Adipocyte (in vitro differentiated cells): Measurements from ENCODE around the gene IPCEF1.
"Not testable (repeated sequence)": the region's sequence is repeated elsewhere in the genome, so short reads cannot be mapped to it uniquely, and the experiment has no call there.

Experiments used
- DNase-seq: peaks from one replicate; pipeline ENCODE4 v3.0.0-alpha.2; 2015; ENCODE audit warnings: low read depth
- H3K27me3 ChIP-seq: replicated peaks from 2 replicates; pipeline ENCODE4 v1.7.0; 2013; ENCODE audit warnings: mild to moderate bottlenecking, low read length, moderate library complexity; ENCODE audit not compliant: control insufficient read depth, insufficient read depth
- H3K36me3 ChIP-seq: 2 replicates; pipeline ENCODE4 v1.7.0; 2013; ENCODE audit warnings: low read length, mild to moderate bottlenecking, moderate library complexity; ENCODE audit not compliant: control insufficient read depth, insufficient read depth, severe bottlenecking
- H3K4me1 ChIP-seq: 2 replicates; pipeline ENCODE4 v1.7.0; 2013; ENCODE audit warnings: mild to moderate bottlenecking, low read length, moderate library complexity; ENCODE audit not compliant: control insufficient read depth, insufficient read depth
- H3K4me3 ChIP-seq: 2 replicates; pipeline ENCODE4 v1.7.0; 2013; ENCODE audit warnings: mild to moderate bottlenecking, low read length, moderate library complexity
- H3K9ac ChIP-seq: 2 replicates; pipeline ENCODE4 v1.7.0; 2013; ENCODE audit warnings: mild to moderate bottlenecking, low read length, moderate library complexity
- H3K9me3 ChIP-seq: 2 replicates; pipeline ENCODE4 v1.7.0; 2013; ENCODE audit warnings: mild to moderate bottlenecking, low read length, moderate library complexity; ENCODE audit not compliant: control insufficient read depth

IPCEF1 gene

DNA sequence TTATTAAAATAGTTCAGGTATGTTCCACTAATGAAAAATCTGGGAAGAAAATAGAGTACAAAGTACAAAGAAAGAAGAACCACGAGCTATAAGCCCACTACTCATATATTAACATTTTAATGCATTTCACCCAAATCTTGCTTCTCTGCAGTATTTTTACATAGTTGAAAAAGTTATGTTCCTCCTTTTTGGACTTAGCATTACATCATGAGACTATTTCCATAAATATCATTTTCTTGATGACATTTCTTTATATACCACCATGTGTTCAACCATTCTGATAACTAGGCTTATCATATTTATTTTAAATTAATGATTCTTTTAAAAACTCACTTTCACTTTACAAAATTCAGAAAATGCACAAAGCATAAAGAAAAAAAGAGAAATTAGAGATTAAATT is 3.0 kb downstream of the IPCEF1 start:
- Histone ChIP-seq H3K9ac (no peak overlapping the region), H3K9me3 (no peaks in the 10 kb centered on the region), H3K36me3 (no peaks in the 10 kb centered on the region), H3K27me3 (no peaks in the 10 kb centered on the region), H3K4me1 (peaks cover 3% of the 10 kb centered on the region), H3K4me3 (no peak overlapping the region)
- no peak for DNase-seq

GRCh38 chr6:154352898-154353585 is 3.6 kb downstream of the IPCEF1 start:
- no peak for DNase-seq
- Histone ChIP-seq H3K9ac (no peak overlapping the region), H3K9me3 (no peaks in the 10 kb centered on the region), H3K4me3 (no peak overlapping the region), H3K36me3 (no peaks in the 10 kb centered on the region), H3K27me3 (no peaks in the 10 kb centered on the region), H3K4me1 (peaks cover 3% of the 10 kb centered on the region)

DNA sequence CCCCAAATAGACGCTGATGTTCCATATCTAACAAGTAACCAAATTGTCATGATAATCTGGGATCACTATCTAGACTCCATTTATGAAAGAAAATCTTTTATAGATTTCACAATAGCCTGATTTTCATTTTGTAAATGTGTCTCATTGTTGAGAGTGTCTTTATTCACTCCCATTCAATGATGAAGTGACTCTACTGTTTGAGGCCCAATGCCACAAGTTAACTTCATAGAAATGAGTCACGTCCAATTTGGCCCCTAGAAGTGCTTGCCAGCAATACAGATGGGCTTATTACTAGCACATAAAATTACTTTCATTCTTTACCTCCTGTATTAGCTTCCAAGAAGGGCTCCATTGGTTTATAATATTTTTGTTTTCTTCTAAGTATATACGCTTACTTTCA is 6.3 kb downstream of the IPCEF1 start:
- H3K4me1 ChIP-seq = peaks cover 3% of the 10 kb centered on the region
- H3K9ac ChIP-seq = no peak overlapping the region
- H3K27me3 ChIP-seq = no peaks in the 10 kb centered on the region
- H3K36me3 ChIP-seq = no peaks in the 10 kb centered on the region
- no peak overlapping the region for H3K4me3 ChIP-seq
- DNase-seq = peak; percentile 1
- no peaks in the 10 kb centered on the region for H3K9me3 ChIP-seq

DNA sequence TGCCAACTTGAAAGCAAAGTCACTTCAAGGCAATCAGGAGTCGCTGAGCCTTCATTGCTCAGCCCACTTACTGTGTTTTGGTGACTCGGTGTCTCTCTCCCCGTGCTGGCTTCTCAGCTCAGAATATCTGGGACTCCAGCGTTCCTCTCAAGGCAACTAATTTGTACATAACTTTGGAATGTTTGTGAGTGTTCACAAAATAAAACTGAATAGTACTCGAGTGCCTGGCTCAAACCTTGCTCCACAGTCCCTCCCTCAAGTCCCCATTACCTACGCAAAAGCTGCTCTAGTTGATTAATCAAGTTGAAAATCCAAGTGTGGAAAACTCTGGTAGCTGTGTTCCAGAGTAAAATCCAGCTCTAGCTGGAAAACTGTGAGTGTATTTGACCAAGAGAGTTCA is 8.6 kb downstream of the IPCEF1 start:
- Histone ChIP-seq H3K9me3 (no peaks in the 10 kb centered on the region), H3K4me1 (peaks cover 3% of the 10 kb centered on the region), H3K36me3 (no peaks in the 10 kb centered on the region), H3K9ac (no peak overlapping the region), H3K27me3 (no peaks in the 10 kb centered on the region), H3K4me3 (no peak overlapping the region)
- DNase-seq = peak; percentile 8

DNA sequence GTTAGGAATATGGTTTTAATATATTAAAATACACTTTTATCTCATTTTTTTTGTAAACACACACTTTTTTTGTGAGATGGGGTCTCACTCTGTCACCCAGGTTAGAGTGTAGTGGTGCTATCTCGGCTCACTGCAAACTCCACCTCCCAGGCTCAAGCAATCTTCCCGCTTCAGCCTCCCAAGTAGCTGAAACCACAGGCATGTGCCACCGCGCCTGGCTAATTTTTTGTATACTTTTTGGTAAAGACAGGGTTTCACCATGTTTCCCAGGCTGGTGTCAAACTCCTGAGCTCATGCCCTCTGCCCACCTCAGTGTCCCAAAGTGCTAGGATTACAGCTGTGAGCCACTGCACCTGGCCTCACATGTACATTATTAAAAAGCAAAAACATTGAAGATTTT is 10.8 kb downstream of the IPCEF1 start:
- no peak overlapping the region for H3K4me3 ChIP-seq
- H3K27me3 ChIP-seq = no peaks in the 10 kb centered on the region
- H3K4me1 ChIP-seq = peaks cover 3% of the 10 kb centered on the region
- no peaks in the 10 kb centered on the region for H3K9me3 ChIP-seq
- H3K9ac ChIP-seq = no peak overlapping the region
- no peak for DNase-seq
- H3K36me3 ChIP-seq = no peaks in the 10 kb centered on the region

GRCh38 chr6:154343473-154344308 is 12.9 kb downstream of the IPCEF1 start:
- peak; percentile 4 for DNase-seq
- Histone ChIP-seq H3K4me1 (no peaks in the 10 kb centered on the region), H3K27me3 (no peaks in the 10 kb centered on the region), H3K36me3 (no peaks in the 10 kb centered on the region), H3K9ac (no peak overlapping the region), H3K4me3 (no peak overlapping the region), H3K9me3 (no peaks in the 10 kb centered on the region)

DNA sequence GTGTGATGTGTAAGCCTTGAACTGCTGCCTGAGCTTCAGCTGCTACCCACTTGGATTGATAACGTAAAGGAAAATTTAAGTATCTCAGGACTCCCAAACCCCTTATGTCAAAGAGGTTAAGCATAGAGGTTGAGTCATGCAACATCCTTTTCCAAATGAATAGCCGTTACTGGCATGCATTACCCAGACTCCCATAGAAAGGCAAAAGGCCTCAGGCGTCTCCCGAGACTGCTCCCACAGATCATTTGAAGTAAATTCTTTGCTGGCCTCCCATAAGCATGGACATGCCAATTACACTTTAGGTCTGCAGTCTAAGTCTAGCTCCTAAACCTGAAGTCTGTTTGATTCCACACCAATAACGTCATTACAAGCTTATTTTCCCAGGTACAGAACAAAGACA is 14.7 kb downstream of the IPCEF1 start:
- no peaks in the 10 kb centered on the region for H3K27me3 ChIP-seq
- no peaks in the 10 kb centered on the region for H3K4me1 ChIP-seq
- no peaks in the 10 kb centered on the region for H3K36me3 ChIP-seq
- H3K9ac ChIP-seq = no peak overlapping the region
- no peak overlapping the region for H3K4me3 ChIP-seq
- H3K9me3 ChIP-seq = no peaks in the 10 kb centered on the region
- peak; percentile 29 for DNase-seq

DNA sequence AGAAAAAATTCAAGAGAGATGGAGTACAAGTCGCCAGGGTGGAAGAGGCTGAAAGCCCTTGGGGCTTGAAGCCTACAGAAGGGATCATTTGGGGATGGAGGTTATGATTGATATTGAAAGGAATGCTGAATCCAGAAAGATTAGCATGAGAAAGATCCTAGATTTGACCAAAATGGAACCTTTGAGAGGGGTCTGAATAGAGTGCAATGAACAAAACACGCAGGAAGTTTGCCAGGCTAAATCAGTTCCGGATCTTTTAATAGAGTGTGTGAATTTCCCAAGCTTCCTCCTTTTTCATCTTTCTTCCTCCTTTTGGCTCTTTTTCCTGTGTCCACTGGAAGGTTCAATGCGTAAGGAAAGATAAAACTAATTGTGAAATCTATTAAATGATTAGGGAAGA is 15.3 kb downstream of the IPCEF1 start:
- H3K9me3 ChIP-seq = no peaks in the 10 kb centered on the region
- H3K36me3 ChIP-seq = no peaks in the 10 kb centered on the region
- DNase-seq = no peak
- H3K27me3 ChIP-seq = no peaks in the 10 kb centered on the region
- no peaks in the 10 kb centered on the region for H3K4me1 ChIP-seq
- H3K4me3 ChIP-seq = no peak overlapping the region
- no peak overlapping the region for H3K9ac ChIP-seq

GRCh38 chr6:154337406-154338005 is 19.1 kb downstream of the IPCEF1 start:
- no peak for DNase-seq
- H3K4me1 ChIP-seq = no peaks in the 10 kb centered on the region
- H3K9ac ChIP-seq = no peak overlapping the region
- H3K27me3 ChIP-seq = no peaks in the 10 kb centered on the region
- no peaks in the 10 kb centered on the region for H3K36me3 ChIP-seq
- no peaks in the 10 kb centered on the region for H3K9me3 ChIP-seq
- no peak overlapping the region for H3K4me3 ChIP-seq

DNA sequence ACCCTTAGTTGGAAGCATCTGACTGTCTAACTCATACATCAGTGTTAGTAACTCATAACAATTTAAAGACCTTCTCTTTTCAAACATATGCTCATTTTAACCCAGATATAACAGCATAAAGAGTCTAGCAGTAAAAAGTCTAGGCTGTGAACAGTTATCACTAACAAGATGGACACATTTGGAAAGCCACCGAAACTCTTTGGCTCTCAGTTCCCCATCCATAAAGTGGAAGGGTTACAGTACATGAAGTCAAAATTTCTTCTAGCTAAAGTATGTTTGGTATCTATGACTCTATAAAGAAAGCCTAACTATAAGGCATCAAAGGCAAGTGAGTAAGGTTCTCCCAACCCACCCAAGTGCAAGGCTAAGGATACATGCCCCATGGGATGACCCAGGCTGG is 22.5 kb downstream of the IPCEF1 start:
- H3K9me3 ChIP-seq, H3K36me3 ChIP-seq: not testable (repeated sequence)

DNA sequence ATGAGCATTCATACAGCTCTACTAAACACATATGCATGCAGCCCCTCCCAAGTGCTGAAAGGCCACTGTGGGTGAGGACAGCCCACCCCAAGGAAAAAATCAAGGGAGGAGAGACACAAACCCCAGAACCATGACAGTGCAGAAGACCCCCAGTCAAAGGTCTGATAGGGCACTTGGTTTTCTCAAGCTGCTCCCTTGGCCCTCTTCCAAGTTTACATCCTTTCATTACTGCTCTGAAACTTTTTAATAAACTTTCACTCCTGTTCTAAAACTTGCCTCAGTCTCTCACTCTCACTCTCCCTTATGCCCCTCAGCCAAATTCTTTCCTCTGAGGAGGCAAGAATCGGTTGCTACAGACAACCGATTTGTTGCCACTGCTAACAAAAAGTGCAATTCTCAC is 24.9 kb downstream of the IPCEF1 start:
- H3K4me1 ChIP-seq = no peaks in the 10 kb centered on the region
- H3K4me3 ChIP-seq = no peak overlapping the region
- no peak overlapping the region for H3K9ac ChIP-seq
- no peaks in the 10 kb centered on the region for H3K36me3 ChIP-seq
- H3K9me3 ChIP-seq = no peaks in the 10 kb centered on the region
- DNase-seq = no peak
- no peaks in the 10 kb centered on the region for H3K27me3 ChIP-seq

More for the DNA sequence above, 22.5 kb downstream of the IPCEF1 start:
- not testable (repeated sequence) for H3K27me3 ChIP-seq, DNase-seq, H3K4me3 ChIP-seq, H3K4me1 ChIP-seq, H3K9ac ChIP-seq
